ENCODE results near the gene MRPL34.

DNA sequence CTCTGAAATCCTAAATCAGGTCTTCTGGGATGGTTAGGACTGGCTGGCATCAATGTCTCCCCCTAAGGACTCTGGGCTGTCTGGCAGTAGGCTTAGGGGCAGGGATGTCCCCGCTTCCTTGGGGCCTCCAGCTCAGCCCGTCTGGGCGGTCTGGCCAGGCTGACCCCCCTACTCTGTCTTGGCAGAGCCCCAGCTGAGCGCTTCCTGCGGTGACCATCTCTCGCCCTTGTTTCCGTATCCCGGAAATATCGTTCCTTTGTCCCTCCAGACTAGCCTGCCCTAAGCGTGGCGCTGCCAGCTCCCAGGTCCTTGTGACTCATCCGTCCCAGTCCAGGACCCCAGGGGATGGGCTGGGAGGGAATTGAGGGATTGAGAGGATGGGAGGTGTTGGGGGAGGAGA, 43.0 kb downstream of the MRPL34 start:
- TF ChIP-seq, protein P1, sequence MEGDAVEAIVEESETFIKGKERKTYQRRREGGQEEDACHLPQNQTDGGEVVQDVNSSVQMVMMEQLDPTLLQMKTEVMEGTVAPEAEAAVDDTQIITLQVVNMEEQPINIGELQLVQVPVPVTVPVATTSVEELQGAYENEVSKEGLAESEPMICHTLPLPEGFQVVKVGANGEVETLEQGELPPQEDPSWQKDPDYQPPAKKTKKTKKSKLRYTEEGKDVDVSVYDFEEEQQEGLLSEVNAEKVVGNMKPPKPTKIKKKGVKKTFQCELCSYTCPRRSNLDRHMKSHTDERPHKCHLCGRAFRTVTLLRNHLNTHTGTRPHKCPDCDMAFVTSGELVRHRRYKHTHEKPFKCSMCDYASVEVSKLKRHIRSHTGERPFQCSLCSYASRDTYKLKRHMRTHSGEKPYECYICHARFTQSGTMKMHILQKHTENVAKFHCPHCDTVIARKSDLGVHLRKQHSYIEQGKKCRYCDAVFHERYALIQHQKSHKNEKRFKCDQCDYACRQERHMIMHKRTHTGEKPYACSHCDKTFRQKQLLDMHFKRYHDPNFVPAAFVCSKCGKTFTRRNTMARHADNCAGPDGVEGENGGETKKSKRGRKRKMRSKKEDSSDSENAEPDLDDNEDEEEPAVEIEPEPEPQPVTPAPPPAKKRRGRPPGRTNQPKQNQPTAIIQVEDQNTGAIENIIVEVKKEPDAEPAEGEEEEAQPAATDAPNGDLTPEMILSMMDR (IDR thresholded peaks at IDR 0.05) = no peak
- TF ChIP-seq POLR2A (IDR thresholded peaks at IDR 0.05) = no peak

All from right lobe of liver (tissue), 4 donors.